ENCODE measurements around the gene ADCY3. TPM values are rescaled to one million over a fixed set of nuclear protein-coding genes. Genes with fewer than 3 reads are reported as not detected.
"Not testable (repeated sequence)": the region's sequence is repeated elsewhere in the genome, so short reads cannot be mapped to it uniquely, and the experiment has no call there.

The ADCY3 gene
- total RNA-seq, 1 experiment from 2014 or later = 71.1 TPM

DNA sequence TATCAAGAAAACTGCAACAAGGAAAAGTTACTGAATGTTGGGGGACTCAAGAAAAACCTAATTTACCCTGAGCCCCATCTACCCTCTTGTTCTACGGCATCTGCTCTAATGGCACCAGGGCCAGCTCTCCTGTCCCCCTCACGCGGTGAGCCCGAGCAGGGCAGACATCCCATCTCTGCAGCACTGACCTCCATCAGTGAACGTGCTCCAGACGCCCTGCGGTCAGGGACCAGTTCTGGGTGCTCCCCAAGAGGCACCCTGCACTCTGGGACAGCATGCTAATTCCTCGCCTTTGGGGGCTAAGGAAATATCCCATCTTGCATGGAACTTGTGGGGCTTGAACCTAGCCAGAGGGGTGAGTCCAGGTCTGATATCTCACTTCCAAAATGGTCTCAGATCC is 83.8 kb downstream of the ADCY3 start:
- BruUV-seq (replicated peaks) = no TSS peak
- Histone ChIP-seq H3K79me2 (ENCODE audit: insufficient read depth, low read length) (no peaks in the 10 kb centered on the region), H3K4me1 (ENCODE audit: control insufficient read depth in 1 of 2, insufficient read depth in 2 of 2, low read length in 2 of 2) (peaks cover 0 to 17% of the 10 kb centered on the region in 2 experiments; a peak in 2 of 4 replicates), H3K36me3 (ENCODE audit: control insufficient read depth in 1 of 2, insufficient read depth in 2 of 2, low read length in 2 of 2) (peaks cover 0 to 19% of the 10 kb centered on the region in 2 experiments; a peak in 3 of 4 replicates), H2AFZ (ENCODE audit: low read depth, low read length, poor library complexity, severe bottlenecking) (no peak overlapping the region), H3K27ac (ENCODE audit: low read depth, low read length) (no peak overlapping the region), H3K27me3 (ENCODE audit: insufficient read depth, low read length) (no peaks in the 10 kb centered on the region), H3K9me3 (ENCODE audit: control insufficient read depth in 1 of 2, insufficient read depth in 1 of 2, low read depth in 1 of 2, low read length in 2 of 2) (no peaks in the 10 kb centered on the region), H3K4me3 (replicated peaks in 1 of 2; ENCODE audit: low read depth in 1 of 2, low read length in 2 of 2) (no peak overlapping the region), H3K9ac (ENCODE audit: low read length) (no peak overlapping the region), H3K4me2 (ENCODE audit: low read length) (no peak overlapping the region), H3K9me2 (ENCODE audit: insufficient read depth) (no peaks in the 10 kb centered on the region), H4K20me1 (ENCODE audit: insufficient read depth) (no peaks in the 10 kb centered on the region)
- ATAC-seq = no peak
- TF ChIP-seq POLR2AphosphoS5 (IDR thresholded peaks at IDR 0.05; ENCODE audit: low read depth, low read length) (no peak), RAD21 (IDR thresholded peaks at IDR 0.05; ENCODE audit: low read depth) (no peak), CBX3 (IDR thresholded peaks at IDR 0.05; ENCODE audit: low read depth) (no peak), ELF1 (IDR thresholded peaks at IDR 0.05; ENCODE audit: borderline replicate concordance, low read depth) (no peak), TCF7L2 (IDR thresholded peaks at IDR 0.05; ENCODE audit: borderline replicate concordance, extremely low read depth, insufficient read depth, insufficient read length) (no peak), SP1 (IDR thresholded peaks at IDR 0.05; ENCODE audit: low read depth) (no peak)
- TF ChIP-seq, protein P1, sequence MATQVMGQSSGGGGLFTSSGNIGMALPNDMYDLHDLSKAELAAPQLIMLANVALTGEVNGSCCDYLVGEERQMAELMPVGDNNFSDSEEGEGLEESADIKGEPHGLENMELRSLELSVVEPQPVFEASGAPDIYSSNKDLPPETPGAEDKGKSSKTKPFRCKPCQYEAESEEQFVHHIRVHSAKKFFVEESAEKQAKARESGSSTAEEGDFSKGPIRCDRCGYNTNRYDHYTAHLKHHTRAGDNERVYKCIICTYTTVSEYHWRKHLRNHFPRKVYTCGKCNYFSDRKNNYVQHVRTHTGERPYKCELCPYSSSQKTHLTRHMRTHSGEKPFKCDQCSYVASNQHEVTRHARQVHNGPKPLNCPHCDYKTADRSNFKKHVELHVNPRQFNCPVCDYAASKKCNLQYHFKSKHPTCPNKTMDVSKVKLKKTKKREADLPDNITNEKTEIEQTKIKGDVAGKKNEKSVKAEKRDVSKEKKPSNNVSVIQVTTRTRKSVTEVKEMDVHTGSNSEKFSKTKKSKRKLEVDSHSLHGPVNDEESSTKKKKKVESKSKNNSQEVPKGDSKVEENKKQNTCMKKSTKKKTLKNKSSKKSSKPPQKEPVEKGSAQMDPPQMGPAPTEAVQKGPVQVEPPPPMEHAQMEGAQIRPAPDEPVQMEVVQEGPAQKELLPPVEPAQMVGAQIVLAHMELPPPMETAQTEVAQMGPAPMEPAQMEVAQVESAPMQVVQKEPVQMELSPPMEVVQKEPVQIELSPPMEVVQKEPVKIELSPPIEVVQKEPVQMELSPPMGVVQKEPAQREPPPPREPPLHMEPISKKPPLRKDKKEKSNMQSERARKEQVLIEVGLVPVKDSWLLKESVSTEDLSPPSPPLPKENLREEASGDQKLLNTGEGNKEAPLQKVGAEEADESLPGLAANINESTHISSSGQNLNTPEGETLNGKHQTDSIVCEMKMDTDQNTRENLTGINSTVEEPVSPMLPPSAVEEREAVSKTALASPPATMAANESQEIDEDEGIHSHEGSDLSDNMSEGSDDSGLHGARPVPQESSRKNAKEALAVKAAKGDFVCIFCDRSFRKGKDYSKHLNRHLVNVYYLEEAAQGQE (IDR thresholded peaks at IDR 0.05; ENCODE audit: low read depth) = no peak
- ChIA-PET CTCF (no interaction called here), POLR2A (no interaction called here), RAD21 (ENCODE audit: low non-redundant PET in 1 of 2, low total read pairs in 2 of 2, uncharacterized antibody in 2 of 2, unreplicated experiment in 2 of 2) (no interaction called here)
- intact Hi-C loops (cut with micrococcal nuclease) = no loop called here
- DNase-seq (ENCODE audit: low read depth, low spot score) = no peak

DNA sequence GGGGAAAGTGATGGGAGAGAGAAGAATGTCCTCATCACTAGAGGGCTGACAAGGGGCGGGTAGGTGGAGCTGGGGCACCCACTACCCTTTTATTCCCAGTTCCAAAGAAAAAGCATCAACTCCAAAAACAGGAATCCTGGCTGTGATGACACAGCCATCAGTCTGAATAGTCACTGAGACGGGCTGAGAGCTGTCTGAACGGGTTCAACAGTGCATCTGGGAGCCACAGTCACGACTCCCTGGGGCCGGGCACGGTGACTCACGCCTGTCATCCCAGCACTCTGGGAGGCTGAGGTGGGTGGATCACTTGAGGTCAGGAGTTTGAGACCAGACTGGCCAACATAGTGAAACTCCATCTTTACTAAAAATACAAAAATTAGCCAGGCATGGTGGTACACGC is 84.6 kb downstream of the ADCY3 start:
- POLR2A ChIA-PET; RAD21 ChIA-PET (ENCODE audit: low non-redundant PET in 1 of 2, low total read pairs in 2 of 2, uncharacterized antibody in 2 of 2, unreplicated experiment in 2 of 2); intact Hi-C loops (cut with micrococcal nuclease); CTCF ChIA-PET; DNase-seq (ENCODE audit: low read depth, low spot score); H3K27ac ChIP-seq (ENCODE audit: low read depth, low read length); H3K4me3 ChIP-seq (replicated peaks in 1 of 2; ENCODE audit: low read depth in 1 of 2, low read length in 2 of 2); BruUV-seq (replicated peaks); H3K9me3 ChIP-seq (ENCODE audit: control insufficient read depth in 1 of 2, insufficient read depth in 1 of 2, low read depth in 1 of 2, low read length in 2 of 2); H3K27me3 ChIP-seq (ENCODE audit: insufficient read depth, low read length); H3K9ac ChIP-seq (ENCODE audit: low read length); H4K20me1 ChIP-seq (ENCODE audit: insufficient read depth); H2AFZ ChIP-seq (ENCODE audit: low read depth, low read length, poor library complexity, severe bottlenecking); H3K79me2 ChIP-seq (ENCODE audit: insufficient read depth, low read length); H3K9me2 ChIP-seq (ENCODE audit: insufficient read depth): not testable (repeated sequence)
- H3K4me1 ChIP-seq (ENCODE audit: control insufficient read depth in 1 of 2, insufficient read depth in 2 of 2, low read length in 2 of 2) = peaks cover 0 to 17% of the 10 kb centered on the region in 2 experiments; a peak in 2 of 4 replicates
- H3K36me3 ChIP-seq (ENCODE audit: control insufficient read depth in 1 of 2, insufficient read depth in 2 of 2, low read length in 2 of 2) = peaks cover 0 to 19% of the 10 kb centered on the region in 2 experiments; a peak in 3 of 4 replicates
- H3K4me2 ChIP-seq (ENCODE audit: low read length) = peak overlapping the region; percentile 1; the same call in 1 of the 2 replicates
- peak; percentile 83 for ATAC-seq

Measured in HCT116 (cell line).